Loucy (cell line): ENCODE measurements around the gene SIGLEC6.

Experiments
- EZH2phosphoT487 ChIP-seq: fragments of 200-600 bp; IDR thresholded peaks from 2 replicates; pipeline ENCODE4 v1.6.1; 2018; ENCODE audit warnings: antibody characterized with exemption, mild to moderate bottlenecking, moderate library complexity, borderline replicate concordance
- TF ChIP-seq, protein P1 (sequence below): fragments of 200-600 bp; sonication (generic); conservative IDR thresholded peaks from 2 replicates; pipeline ENCODE4 v1.5.1; 2014; ENCODE audit warnings: mild to moderate bottlenecking, antibody characterized with exemption, low read length

DNA sequence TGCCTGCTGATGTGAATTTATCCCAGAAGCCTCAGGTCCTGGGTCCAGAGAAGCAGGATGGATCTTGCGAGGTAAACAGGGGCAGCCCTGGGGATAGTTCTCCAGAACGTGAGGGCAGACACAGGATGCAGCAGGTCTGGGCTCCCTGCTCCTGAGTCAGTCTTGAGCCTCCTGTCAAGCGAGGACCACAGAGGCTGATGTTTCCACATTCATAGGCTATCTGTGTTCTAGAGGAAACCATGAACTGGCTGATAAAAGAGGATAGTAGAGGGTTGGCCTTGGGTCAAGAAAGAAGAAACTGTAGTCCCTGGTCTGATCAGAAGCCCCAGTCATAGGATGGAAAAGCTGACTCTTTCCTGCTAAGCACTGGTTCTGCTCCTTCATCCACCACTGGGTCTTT lies 41.9 kb upstream of the SIGLEC6 start:
- TF ChIP-seq EZH2phosphoT487, result no peak
- TF ChIP-seq, protein P1, sequence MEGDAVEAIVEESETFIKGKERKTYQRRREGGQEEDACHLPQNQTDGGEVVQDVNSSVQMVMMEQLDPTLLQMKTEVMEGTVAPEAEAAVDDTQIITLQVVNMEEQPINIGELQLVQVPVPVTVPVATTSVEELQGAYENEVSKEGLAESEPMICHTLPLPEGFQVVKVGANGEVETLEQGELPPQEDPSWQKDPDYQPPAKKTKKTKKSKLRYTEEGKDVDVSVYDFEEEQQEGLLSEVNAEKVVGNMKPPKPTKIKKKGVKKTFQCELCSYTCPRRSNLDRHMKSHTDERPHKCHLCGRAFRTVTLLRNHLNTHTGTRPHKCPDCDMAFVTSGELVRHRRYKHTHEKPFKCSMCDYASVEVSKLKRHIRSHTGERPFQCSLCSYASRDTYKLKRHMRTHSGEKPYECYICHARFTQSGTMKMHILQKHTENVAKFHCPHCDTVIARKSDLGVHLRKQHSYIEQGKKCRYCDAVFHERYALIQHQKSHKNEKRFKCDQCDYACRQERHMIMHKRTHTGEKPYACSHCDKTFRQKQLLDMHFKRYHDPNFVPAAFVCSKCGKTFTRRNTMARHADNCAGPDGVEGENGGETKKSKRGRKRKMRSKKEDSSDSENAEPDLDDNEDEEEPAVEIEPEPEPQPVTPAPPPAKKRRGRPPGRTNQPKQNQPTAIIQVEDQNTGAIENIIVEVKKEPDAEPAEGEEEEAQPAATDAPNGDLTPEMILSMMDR, result no peak
